Measurements from ENCODE around the gene GFRA3.

The GFRA3 gene

GRCh38 chr5:138246334-138246733, 28.1 kb downstream of the GFRA3 start:
- no peak for DNase-seq

- DNase-seq: no peak
These were observed 28.7 kb downstream of the GFRA3 start for GRCh38 chr5:138245717-138246116.

GRCh38 chr5:138243794-138244193, 30.6 kb downstream of the GFRA3 start:
- no peak for DNase-seq

- no peak for DNase-seq
These were observed 32.5 kb downstream of the GFRA3 start for GRCh38 chr5:138241688-138242571.

GRCh38 chr5:138240650-138241385, 33.6 kb downstream of the GFRA3 start:
- no peak for DNase-seq

- no peak for DNase-seq
These were observed 36.4 kb downstream of the GFRA3 start for GRCh38 chr5:138238034-138238433.

- DNase-seq: no peak
These were observed 39.8 kb downstream of the GFRA3 start for GRCh38 chr5:138234651-138235050.

GRCh38 chr5:138233280-138233679, 41.1 kb downstream of the GFRA3 start:
- no peak for DNase-seq

GRCh38 chr5:138230981-138231589, 43.3 kb downstream of the GFRA3 start:
- DNase-seq: no peak

- no peak for DNase-seq
These were observed 44.2 kb downstream of the GFRA3 start for GRCh38 chr5:138230261-138230660.

GRCh38 chr5:138229387-138229786, 45.0 kb downstream of the GFRA3 start:
- no peak for DNase-seq

GRCh38 chr5:138226910-138227309, 47.5 kb downstream of the GFRA3 start:
- DNase-seq: no peak

GRCh38 chr5:138224712-138225111, 49.7 kb downstream of the GFRA3 start:
- DNase-seq: no peak

- DNase-seq: no peak
These were observed 50.9 kb downstream of the GFRA3 start for GRCh38 chr5:138223532-138223931.

GRCh38 chr5:138216799-138217198, 57.6 kb downstream of the GFRA3 start:
- no peak for DNase-seq

GRCh38 chr5:138213161-138214029, 61.0 kb downstream of the GFRA3 start, which contains the start of gene CDC23:
TSS of gene CDC23 (minus strand) at chr5:138213323. CDS start at chr5:138213312, 11 bp downstream.
- peak; percentile 86 for DNase-seq

- DNase-seq: no peak
These were observed 61.6 kb downstream of the GFRA3 start for GRCh38 chr5:138212828-138213160.

GRCh38 chr5:138210985-138211384, 63.4 kb downstream of the GFRA3 start:
- no peak for DNase-seq
